Lower lobe of right lung (tissue), 2 donors: Measurements from ENCODE around the gene PTPN2. TPM values are rescaled to one million over a fixed set of nuclear protein-coding genes. Genes with fewer than 3 reads are reported as not detected.
A peak's percentile ranks its signal among the peaks of the same experiment; 100 is the strongest.

Source experiments
- ATAC-seq, 2 donors: fragments of 200-7000 bp; cut with Tn5 transposase; one replicate each; pipeline ENCODE4 v1.9.1; 2020 to 2022; ENCODE audit warnings: mild to moderate bottlenecking in 2 of 2, moderate library complexity in 2 of 2
- DNase-seq: peaks from one replicate; pipeline ENCODE4 v3.0.0-alpha.2; 2020
- H3K27ac ChIP-seq: fragments of 200-600 bp; one replicate; pipeline ENCODE4 v1.8.0; 2022
- H3K27me3 ChIP-seq: fragments of 200-600 bp; one replicate; pipeline ENCODE4 v1.8.0; 2022; ENCODE audit warnings: low read depth
- H3K36me3 ChIP-seq: fragments of 200-600 bp; one replicate; pipeline ENCODE4 v1.8.0; 2022; ENCODE audit warnings: mild to moderate bottlenecking
- H3K4me1 ChIP-seq: fragments of 200-600 bp; one replicate; pipeline ENCODE4 v1.8.0; 2022
- H3K4me3 ChIP-seq: fragments of 200-600 bp; one replicate; pipeline ENCODE4 v1.8.0; 2022; ENCODE audit warnings: mild to moderate bottlenecking
- H3K9me3 ChIP-seq: fragments of 200-600 bp; one replicate; pipeline ENCODE4 v1.8.0; 2022
- CTCF ChIP-seq: fragments of 200-600 bp; IDR thresholded peaks from one replicate; pipeline ENCODE4 v1.8.0; 2022; ENCODE audit warnings: antibody characterized with exemption, mild to moderate bottlenecking
- intact Hi-C: fragments of 100-400 bp; cut with DNase I; formaldehyde crosslinking; loops from one replicate; pipeline ENCODE4 v1.11.0; 2022
- total RNA-seq: library from RNA; stranded (reverse); fragmentation: NEBNext Ultra II Directional; extraction: Animal tissue kit (Norgen Biotek cat#: 25700); gene quantifications from one replicate; pipeline ENCODE4 v1.2.1, GENCODE V29; 2021
- donor health status: DM: no; HTN: yes; CAD: no; lungs with severe emphysema.

PTPN2 gene
- total RNA-seq, 1 donor from 2014 or later: 52.6 TPM

- H3K4me3 ChIP-seq: no peak overlapping the region
- peaks cover 23% of the 10 kb centered on the region for H3K36me3 ChIP-seq
- DNase-seq (no peak), ATAC-seq (no peak)
- H3K4me1 ChIP-seq: no peaks in the 10 kb centered on the region
- intact Hi-C loops: no loop called here
- no peak overlapping the region for H3K27ac ChIP-seq
- TF ChIP-seq CTCF: no peak
- no peaks in the 10 kb centered on the region for H3K9me3 ChIP-seq
- H3K27me3 ChIP-seq: no peaks in the 10 kb centered on the region
Measured at GRCh38 chr18:12786669-12787068, 97.4 kb downstream of the PTPN2 start.

GRCh38 chr18:12783524-12783923 is 100.5 kb downstream of the PTPN2 start:
- DNase-seq (no peak), ATAC-seq (no peak)
- no peak for TF ChIP-seq CTCF
- Histone ChIP-seq H3K27me3 (no peaks in the 10 kb centered on the region), H3K4me1 (no peaks in the 10 kb centered on the region), H3K9me3 (no peaks in the 10 kb centered on the region), H3K27ac (no peak overlapping the region), H3K4me3 (no peak overlapping the region), H3K36me3 (peaks cover 5% of the 10 kb centered on the region)
- intact Hi-C loops: no loop called here

- intact Hi-C loops: no loop called here
- no peak for ATAC-seq
- no peak for TF ChIP-seq CTCF
- H3K4me1 ChIP-seq: no peaks in the 10 kb centered on the region
- H3K27ac ChIP-seq: no peak overlapping the region
- no peaks in the 10 kb centered on the region for H3K9me3 ChIP-seq
- DNase-seq: no peak
- H3K36me3 ChIP-seq: peaks cover 5% of the 10 kb centered on the region
- H3K27me3 ChIP-seq: no peaks in the 10 kb centered on the region
- no peak overlapping the region for H3K4me3 ChIP-seq
Measured at GRCh38 chr18:12782521-12782920, 101.5 kb downstream of the PTPN2 start.

GRCh38 chr18:12779456-12779855 is 104.6 kb downstream of the PTPN2 start:
- Histone ChIP-seq H3K27me3 (no peaks in the 10 kb centered on the region), H3K4me1 (no peaks in the 10 kb centered on the region), H3K4me3 (no peak overlapping the region), H3K27ac (no peak overlapping the region), H3K9me3 (no peaks in the 10 kb centered on the region), H3K36me3 (no peaks in the 10 kb centered on the region)
- TF ChIP-seq CTCF: no peak
- DNase-seq (no peak), ATAC-seq (no peak)
- intact Hi-C loops: no loop called here

GRCh38 chr18:12779043-12779442 is 105.0 kb downstream of the PTPN2 start:
- Histone ChIP-seq H3K36me3 (no peaks in the 10 kb centered on the region), H3K9me3 (no peaks in the 10 kb centered on the region), H3K27ac (no peak overlapping the region), H3K4me1 (no peaks in the 10 kb centered on the region), H3K4me3 (no peak overlapping the region), H3K27me3 (no peaks in the 10 kb centered on the region)
- intact Hi-C loops: no loop called here
- DNase-seq (no peak), ATAC-seq (no peak)
- no peak for TF ChIP-seq CTCF

GRCh38 chr18:12777500-12777944 is 106.5 kb downstream of the PTPN2 start:
- Histone ChIP-seq H3K36me3 (no peaks in the 10 kb centered on the region), H3K4me3 (peak overlapping the region; percentile 38), H3K27me3 (no peaks in the 10 kb centered on the region), H3K27ac (no peak overlapping the region), H3K4me1 (no peaks in the 10 kb centered on the region), H3K9me3 (no peaks in the 10 kb centered on the region)
- DNase-seq (no peak), ATAC-seq (peak in 1 of 2 donors; percentile 75)
- intact Hi-C loops: no loop called here
- TF ChIP-seq CTCF: no peak
